HepG2 (cell line): ENCODE measurements around the gene PNPLA3. TPM values are rescaled to one million over a fixed set of nuclear protein-coding genes. Genes with fewer than 3 reads are reported as not detected.
A peak's percentile ranks its signal among the peaks of the same experiment; 100 is the strongest.

Source experiments
- ATAC-seq: fragments of 200-7000 bp; cut with Tn5 transposase; 3 replicates; pipeline ENCODE4 v1.9.1; 2020; ENCODE audit warnings: mild to moderate bottlenecking, moderate library complexity
- BruUV-seq: library from RNA; stranded (reverse); fragments of 400-500 nt; replicated peaks from 2 replicates; lab custom pipeline; 2021; lab: Mats Ljungman, UMichigan
- CTCF ChIA-PET: fragments of 300-600 bp; formaldehyde crosslinking; extraction: SDS; loops from one replicate; lab custom pipeline; 2021; ENCODE audit warnings: low total read pairs, inconsistent platforms, low intra/inter-chr PET ratio; lab: Yijun Ruan, JAX
- POLR2A ChIA-PET: fragments of 350-600 bp; sonication (Branson Sonifier 250); formaldehyde crosslinking; loops from one replicate; lab custom pipeline; 2020; ENCODE audit warnings: antibody characterized with exemption, inconsistent platforms; lab: Yijun Ruan, JAX
- DNase-seq: peaks from one replicate; pipeline ENCODE4 v3.0.0-alpha.2; 2015; ENCODE audit warnings: low spot score
- FAIRE-seq: peaks from 3 replicates; lab custom pipeline; 2011; peaks lifted over from hg19 to GRCh38; lab: Jason Lieb, UNC
- H2AFZ ChIP-seq: one replicate; pipeline ENCODE4 v1.6.1; 2011; ENCODE audit warnings: low read length, inconsistent platforms
- H3K27ac ChIP-seq: fragments of 300-600 bp; 3 replicates; pipeline ENCODE4 v1.8.0; 2011; ENCODE audit warnings: mixed run types, mild to moderate bottlenecking, mixed read lengths, low read length, inconsistent platforms; ENCODE audit not compliant: insufficient read depth; ENCODE audit errors: extremely low read length
- H3K27me3 ChIP-seq, 2 experiments: fragments of 200-600 bp in 1 of 2; 2 replicates in 1 of 2; 3 replicates in 1 of 2; pipeline versions ENCODE4 v1.6.0 to v1.8.0; 2011; ENCODE audit warnings: low read length in 2 of 2, mild to moderate bottlenecking in 2 of 2, moderate library complexity in 2 of 2, inconsistent platforms in 1 of 2; ENCODE audit not compliant: insufficient read depth in 2 of 2, control insufficient read depth in 1 of 2
- H3K36me3 ChIP-seq, 2 experiments: fragments of 200-600 bp in 1 of 2; replicated peaks in 1 of 2; 2 replicates in 1 of 2; 3 replicates in 1 of 2; pipeline versions ENCODE4 v1.5.1 to v1.8.0; 2011; ENCODE audit warnings: low read length in 2 of 2, inconsistent platforms in 1 of 2; ENCODE audit not compliant: insufficient read depth in 2 of 2, control insufficient read depth in 1 of 2
- H3K4me1 ChIP-seq: 2 replicates; pipeline ENCODE4 v1.5.1; 2012; ENCODE audit warnings: low read length, inconsistent platforms; ENCODE audit not compliant: insufficient read depth
- H3K4me2 ChIP-seq: 2 replicates; pipeline ENCODE4 v1.6.0; 2011; ENCODE audit warnings: low read depth, low read length, inconsistent platforms
- H3K4me3 ChIP-seq, 3 experiments: fragments of 200-600 bp in 1 of 3; sonication (generic), shearing (Covaris generic) in 1 of 3; replicated peaks in 1 of 3; 2 replicates each; pipeline ENCODE4 v1.5.1; 2011 to 2016; ENCODE audit warnings: low read length in 3 of 3, inconsistent platforms in 2 of 3, low read depth in 2 of 3, mild to moderate bottlenecking in 2 of 3, control low read depth in 1 of 3, mixed read lengths in 1 of 3; ENCODE audit not compliant: insufficient read depth in 1 of 3
- H3K79me2 ChIP-seq: one replicate; pipeline ENCODE4 v1.6.1; 2011; ENCODE audit warnings: low read length, inconsistent platforms; ENCODE audit not compliant: insufficient read depth
- H3K9ac ChIP-seq: 2 replicates; pipeline ENCODE4 v1.6.0; 2011; ENCODE audit warnings: mild to moderate bottlenecking, low read depth, low read length, inconsistent platforms; ENCODE audit not compliant: insufficient read depth
- H3K9me3 ChIP-seq: 2 replicates; pipeline ENCODE4 v1.5.1; 2012; ENCODE audit warnings: mild to moderate bottlenecking, low read length
- H4K20me1 ChIP-seq: 2 replicates; pipeline ENCODE4 v1.6.0; 2011; ENCODE audit warnings: inconsistent platforms, mild to moderate bottlenecking, low read length, moderate library complexity; ENCODE audit not compliant: insufficient read depth
- ATRX ChIP-seq: sonication (generic); formaldehyde crosslinking; IDR thresholded peaks from 2 replicates; pipeline ENCODE4 v1.4.0; 2020; ENCODE audit warnings: missing genetic modification reagents, borderline replicate concordance
- CHD2 ChIP-seq: IDR thresholded peaks from 2 replicates; pipeline ENCODE4 v1.6.1; 2011; ENCODE audit warnings: low read depth, low read length, improper control_type of control experiment
- ETV6 ChIP-seq: sonication (generic); formaldehyde crosslinking; conservative IDR thresholded peaks from 2 replicates; pipeline ENCODE4 v1.4.0; 2020; ENCODE audit warnings: missing genetic modification reagents
- HDAC1 ChIP-seq: sonication (generic); formaldehyde crosslinking; IDR thresholded peaks from 2 replicates; pipeline ENCODE4 v1.5.1; 2020; ENCODE audit warnings: mild to moderate bottlenecking, missing genetic modification reagents
- HNRNPL ChIP-seq: fragments of 200-400 bp; formaldehyde crosslinking; IDR thresholded peaks from 2 replicates; pipeline ENCODE4 v1.6.1; 2017; ENCODE audit warnings: mild to moderate bottlenecking, low read depth, low read length
- KLF12 ChIP-seq: sonication (generic); formaldehyde crosslinking; IDR thresholded peaks from 2 replicates; pipeline ENCODE4 v1.4.0; 2020; ENCODE audit warnings: missing genetic modification reagents, borderline replicate concordance
- MIER2 ChIP-seq: IDR thresholded peaks from 2 replicates; pipeline ENCODE4 v1.6.1; 2016; ENCODE audit warnings: missing biosample characterization, missing genetic modification reagents
- MTA3 ChIP-seq: sonication (generic); formaldehyde crosslinking; IDR thresholded peaks from 2 replicates; pipeline ENCODE4 v1.4.0; 2020; ENCODE audit warnings: missing genetic modification reagents
- POLR2A ChIP-seq, 2 experiments: IDR thresholded peaks; 2 replicates each; pipeline ENCODE4 v1.6.1; 2011; ENCODE audit warnings: low read depth in 2 of 2, low read length in 2 of 2, mild to moderate bottlenecking in 1 of 2, moderate library complexity in 1 of 2; ENCODE audit not compliant: insufficient read depth in 1 of 2
- REPIN1 ChIP-seq: sonication (generic); formaldehyde crosslinking; IDR thresholded peaks from 2 replicates; pipeline ENCODE4 v1.8.0; 2022; ENCODE audit warnings: missing genetic modification reagents, low read depth, mild to moderate bottlenecking, borderline replicate concordance
- ZNF513 ChIP-seq: sonication (generic); formaldehyde crosslinking; conservative IDR thresholded peaks from 2 replicates; pipeline ENCODE4 v1.5.0; 2020; ENCODE audit warnings: missing genetic modification reagents
- ZNF768 ChIP-seq: sonication (generic); formaldehyde crosslinking; IDR thresholded peaks from 2 replicates; pipeline ENCODE4 v1.4.0; 2020; ENCODE audit warnings: missing genetic modification reagents
- ZNF775 ChIP-seq: sonication (generic); formaldehyde crosslinking; IDR thresholded peaks from 2 replicates; pipeline ENCODE4 v1.4.0; 2020; ENCODE audit warnings: missing genetic modification reagents, mild to moderate bottlenecking, moderate library complexity, borderline replicate concordance
- ZNF878 ChIP-seq: sonication (generic); formaldehyde crosslinking; IDR thresholded peaks from 2 replicates; pipeline ENCODE4 v1.8.1; 2023; ENCODE audit warnings: mild to moderate bottlenecking, missing genetic modification reagents, moderate library complexity
- WGBS: methylation state at CpG from one replicate; pipeline ENCODE4 v1.1.6; 2017; ENCODE audit warnings: low lambda C conversion rate; 5-methylcytosine and 5-hydroxymethylcytosine counted together
- in situ Hi-C: cut with HindIII; loops from 2 replicates; pipeline ENCODE4 v1.10.0; 2017; ENCODE audit warnings: low pct_unique_long_range_greater_than_20kb; ENCODE audit not compliant: extremely low pct_ligation_motif_present
- intact Hi-C: fragments of 100-400 bp; cut with micrococcal nuclease; formaldehyde crosslinking; loops from one replicate; pipeline ENCODE4 v1.10.0; 2022; ENCODE audit not compliant: unreplicated experiment
- polyA plus RNA-seq, 8 experiments: library from polyadenylated mRNA; depleted of rRNA in 3 of 8; stranded (reverse) in 7 of 8; unstranded in 1 of 8; fragments of >200 nt; fragmentation: Illumina TruSeq in 4 of 8; extraction: Trizol in 4 of 8; gene quantifications; 2 replicates each; pipeline versions ENCODE4 v1.2.1 to v1.2.3, GENCODE V29; 2011 to 2016; ENCODE audit warnings: low read depth in 4 of 8, missing spikeins in 1 of 8, mixed read lengths in 1 of 8; ENCODE audit not compliant: insufficient read depth in 1 of 8
- total RNA-seq, 5 experiments: library from RNA; depleted of rRNA; stranded (reverse); fragments of >200 nt; fragmentation: Illumina TruSeq; extraction: Trizol; gene quantifications; 2 replicates each; pipeline ENCODE4 v1.2.3, GENCODE V29; 2016; ENCODE audit warnings: low read depth in 1 of 5
- TF ChIP-seq, protein P1 (sequence below): sonication (generic); formaldehyde crosslinking; IDR thresholded peaks from 2 replicates; pipeline ENCODE4 v1.5.0; 2020; ENCODE audit warnings: mild to moderate bottlenecking, missing genetic modification reagents, moderate library complexity

Gene PNPLA3
- total and polyA plus RNA-seq, 2 of the 13 experiments (the other 11 are each of a cell fraction or from before 2014, with no cell fraction given), result 16.9 to 19.8 TPM

DNA sequence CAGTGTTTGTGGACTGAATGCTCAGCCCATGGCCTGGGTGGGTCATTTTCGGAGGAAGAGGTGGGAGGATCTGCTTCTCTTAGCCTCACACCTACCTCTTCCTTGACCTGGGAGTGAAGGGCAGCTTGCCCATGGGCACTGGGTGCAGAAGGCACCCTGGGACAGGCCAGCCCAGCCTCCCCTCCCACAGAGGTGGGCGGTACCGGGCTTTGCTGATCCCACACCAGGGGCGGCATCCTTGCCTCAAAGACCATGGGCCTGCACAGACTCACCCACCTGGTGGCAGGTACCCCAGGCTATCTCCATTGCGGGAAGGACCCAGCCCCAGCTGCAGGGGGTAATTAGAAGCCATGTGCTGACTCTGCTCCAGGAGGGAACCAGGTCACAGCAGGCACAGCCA is 30.3 kb upstream of the PNPLA3 start (continued):
- TF ChIP-seq HDAC1 (CRISPR knock-in tag), result no peak
- no peak for TF ChIP-seq MIER2
- no peak for TF ChIP-seq KLF12 (CRISPR knock-in tag)
- no peak for TF ChIP-seq MTA3 (CRISPR knock-in tag)

DNA sequence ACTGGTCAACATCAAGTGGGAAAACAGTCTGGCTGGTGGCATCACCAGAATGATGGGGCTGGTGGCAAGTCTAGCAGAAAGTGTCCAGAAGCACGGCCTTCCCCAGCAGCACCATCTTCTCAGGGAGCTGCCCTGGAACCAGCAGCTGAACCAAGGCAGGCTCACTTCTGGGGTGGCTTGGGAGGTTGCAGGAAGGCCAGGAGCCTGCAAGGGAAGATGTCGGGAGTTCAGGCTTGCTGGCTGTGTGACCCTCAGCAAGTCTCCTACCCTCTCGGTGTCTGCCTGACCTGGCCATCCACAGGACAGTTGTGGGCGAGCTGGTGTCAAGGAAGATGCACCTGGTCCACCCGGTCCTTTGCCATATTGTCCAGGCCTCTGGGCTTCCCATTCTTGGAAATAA is 29.5 kb upstream of the PNPLA3 start:
- Histone ChIP-seq H3K79me2 (no peaks in the 10 kb centered on the region), H3K4me1 (no peaks in the 10 kb centered on the region), H3K4me3 (no peak overlapping the region), H3K27me3 (peaks cover 12 to 61% of the 10 kb centered on the region in 2 experiments; a peak in 4 of 5 replicates), H2AFZ (no peak overlapping the region), H3K9me3 (no peaks in the 10 kb centered on the region), H3K27ac (no peak overlapping the region), H3K9ac (no peak overlapping the region)
- no peak for ATAC-seq
- 7% methylated on average over 3 of the region's 5 CpGs for whole genome bisulfite sequencing
- intact Hi-C loops (no loop called here), in situ Hi-C loops (loop anchor here (25.0 kb wide), 1 partner anchor 743 kb away; no protein-coding TSS in a partner anchor)
- BruUV-seq, result no TSS peak
- CTCF ChIA-PET, result no interaction called here
- DNase-seq, result no peak
- TF ChIP-seq ZNF768 (CRISPR knock-in tag) (peak; percentile 68), CHD2 (no peak)
- TF ChIP-seq, all 625 proteins: peak for 1
- FAIRE-seq, result no peak
- no peaks in the 10 kb centered on the region for H3K36me3 ChIP-seq
- peaks cover 4% of the 10 kb centered on the region; the same call in 1 of the 2 replicates for H4K20me1 ChIP-seq
- H3K4me2 ChIP-seq, result no peak overlapping the region
- POLR2A ChIA-PET, result no interaction called here

- in situ Hi-C loops (loop anchor here (25.0 kb wide), 1 partner anchor 741 kb away; no protein-coding TSS in a partner anchor), intact Hi-C loops (no loop called here)
- FAIRE-seq (no peak), DNase-seq (no peak), ATAC-seq (peak; percentile 46)
- no peak overlapping the region for H2AFZ ChIP-seq
- H3K9me3 ChIP-seq, result no peaks in the 10 kb centered on the region
- no peak overlapping the region for H3K9ac ChIP-seq
- ChIA-PET CTCF (no interaction called here), POLR2A (no interaction called here)
- BruUV-seq, result no TSS peak
- WGBS, result 16% methylated on average over 5 of the region's 11 CpGs
- H3K27ac ChIP-seq, result no peak overlapping the region
- H3K27me3 ChIP-seq, result peaks cover 13 to 61% of the 10 kb centered on the region in 2 experiments; a peak in 4 of 5 replicates
- H3K36me3 ChIP-seq, result no peaks in the 10 kb centered on the region
- H3K79me2 ChIP-seq, result no peaks in the 10 kb centered on the region
- H3K4me1 ChIP-seq, result no peaks in the 10 kb centered on the region
- H4K20me1 ChIP-seq, result peaks cover 4% of the 10 kb centered on the region; the same call in 1 of the 2 replicates
- H3K4me2 ChIP-seq, result no peak overlapping the region
- H3K4me3 ChIP-seq, result no peak overlapping the region
- TF ChIP-seq ZNF775 (CRISPR knock-in tag) (no peak), REPIN1 (CRISPR knock-in tag) (no peak), HNRNPL (no peak), ZNF878 (CRISPR knock-in tag) (no peak), ZNF513 (CRISPR knock-in tag) (no peak), ATRX (CRISPR knock-in tag) (no peak), POLR2A (IDR thresholded peaks at IDR 0.05; ENCODE audit: insufficient read depth in 1 of 2, low read depth in 2 of 2, low read length in 2 of 2) (no peak), ETV6 (CRISPR knock-in tag) (no peak)
- TF ChIP-seq, protein P1, sequence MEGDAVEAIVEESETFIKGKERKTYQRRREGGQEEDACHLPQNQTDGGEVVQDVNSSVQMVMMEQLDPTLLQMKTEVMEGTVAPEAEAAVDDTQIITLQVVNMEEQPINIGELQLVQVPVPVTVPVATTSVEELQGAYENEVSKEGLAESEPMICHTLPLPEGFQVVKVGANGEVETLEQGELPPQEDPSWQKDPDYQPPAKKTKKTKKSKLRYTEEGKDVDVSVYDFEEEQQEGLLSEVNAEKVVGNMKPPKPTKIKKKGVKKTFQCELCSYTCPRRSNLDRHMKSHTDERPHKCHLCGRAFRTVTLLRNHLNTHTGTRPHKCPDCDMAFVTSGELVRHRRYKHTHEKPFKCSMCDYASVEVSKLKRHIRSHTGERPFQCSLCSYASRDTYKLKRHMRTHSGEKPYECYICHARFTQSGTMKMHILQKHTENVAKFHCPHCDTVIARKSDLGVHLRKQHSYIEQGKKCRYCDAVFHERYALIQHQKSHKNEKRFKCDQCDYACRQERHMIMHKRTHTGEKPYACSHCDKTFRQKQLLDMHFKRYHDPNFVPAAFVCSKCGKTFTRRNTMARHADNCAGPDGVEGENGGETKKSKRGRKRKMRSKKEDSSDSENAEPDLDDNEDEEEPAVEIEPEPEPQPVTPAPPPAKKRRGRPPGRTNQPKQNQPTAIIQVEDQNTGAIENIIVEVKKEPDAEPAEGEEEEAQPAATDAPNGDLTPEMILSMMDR (CRISPR knock-in tag), result peak; percentile 26
Measured at GRCh38 chr22:43895986-43896645, 27.5 kb upstream of the PNPLA3 start.
